ENCODE results near the gene MOCS1. TPM values are rescaled to one million over a fixed set of nuclear protein-coding genes. Genes with fewer than 3 reads are reported as not detected.

MOCS1 gene
- total and polyA plus RNA-seq, 9 of the 15 experiments (the other 6 are each of a cell fraction or from before 2014, with no cell fraction given) = 0.69 to 12.7 (median 8.7) TPM

DNA sequence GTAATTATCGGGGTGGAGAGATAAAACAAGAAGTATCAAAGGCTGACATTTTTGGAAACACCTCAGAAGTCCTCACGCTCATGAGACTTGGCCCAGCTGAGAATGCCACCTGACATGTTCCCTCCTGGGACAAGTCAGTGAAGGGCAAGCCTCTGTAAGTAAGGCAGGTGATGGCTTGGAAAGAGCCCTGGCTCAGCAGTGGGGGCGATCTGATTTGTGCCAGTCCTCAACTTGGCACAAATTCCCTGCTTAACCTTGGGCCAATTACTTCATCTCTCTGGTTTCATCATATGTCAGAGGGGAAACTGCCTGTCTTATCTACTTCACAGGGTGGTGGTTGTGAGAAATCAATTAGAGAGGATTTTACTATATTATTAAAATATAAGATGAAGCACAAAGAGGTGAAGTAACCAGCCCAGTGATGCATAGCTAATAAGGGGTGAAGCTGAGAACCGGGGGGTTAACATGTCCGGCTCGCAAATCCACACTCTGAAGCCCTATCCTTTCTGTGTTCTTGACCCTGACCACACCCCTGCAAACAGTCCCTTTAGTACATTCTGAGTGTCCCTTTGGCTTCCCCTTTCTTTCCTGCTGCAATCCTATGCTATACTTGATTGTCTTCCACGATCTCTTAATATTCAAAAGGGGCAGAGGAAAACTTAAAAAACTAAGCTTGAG is 8.8 kb upstream of the MOCS1 start (continued):
- TF ChIP-seq, protein P1, sequence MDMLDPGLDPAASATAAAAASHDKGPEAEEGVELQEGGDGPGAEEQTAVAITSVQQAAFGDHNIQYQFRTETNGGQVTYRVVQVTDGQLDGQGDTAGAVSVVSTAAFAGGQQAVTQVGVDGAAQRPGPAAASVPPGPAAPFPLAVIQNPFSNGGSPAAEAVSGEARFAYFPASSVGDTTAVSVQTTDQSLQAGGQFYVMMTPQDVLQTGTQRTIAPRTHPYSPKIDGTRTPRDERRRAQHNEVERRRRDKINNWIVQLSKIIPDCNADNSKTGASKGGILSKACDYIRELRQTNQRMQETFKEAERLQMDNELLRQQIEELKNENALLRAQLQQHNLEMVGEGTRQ (CRISPR knock-in tag; IDR thresholded peaks at IDR 0.05) = no peak
- TF ChIP-seq, protein P2, sequence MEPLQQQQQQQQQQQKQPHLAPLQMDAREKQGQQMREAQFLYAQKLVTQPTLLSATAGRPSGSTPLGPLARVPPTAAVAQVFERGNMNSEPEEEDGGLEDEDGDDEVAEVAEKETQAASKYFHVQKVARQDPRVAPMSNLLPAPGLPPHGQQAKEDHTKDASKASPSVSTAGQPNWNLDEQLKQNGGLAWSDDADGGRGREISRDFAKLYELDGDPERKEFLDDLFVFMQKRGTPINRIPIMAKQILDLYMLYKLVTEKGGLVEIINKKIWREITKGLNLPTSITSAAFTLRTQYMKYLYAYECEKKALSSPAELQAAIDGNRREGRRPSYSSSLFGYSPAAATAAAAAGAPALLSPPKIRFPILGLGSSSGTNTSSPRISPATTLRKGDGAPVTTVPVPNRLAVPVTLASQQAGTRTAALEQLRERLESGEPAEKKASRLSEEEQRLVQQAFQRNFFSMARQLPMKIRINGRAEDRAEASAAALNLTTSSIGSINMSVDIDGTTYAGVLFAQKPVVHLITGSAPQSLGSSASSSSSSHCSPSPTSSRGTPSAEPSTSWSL (CRISPR knock-in tag; IDR thresholded peaks at IDR 0.05; ENCODE audit: borderline replicate concordance) = no peak
- no peak for TF ChIP-seq BACH1 (tag; IDR thresholded peaks at IDR 0.05)
- TF ChIP-seq CEBPB (tag; IDR thresholded peaks at IDR 0.05) = peak; percentile 85
- no peak for TF ChIP-seq ZNF780A (CRISPR knock-in tag; IDR thresholded peaks at IDR 0.05)
- TF ChIP-seq ZNF431 (CRISPR knock-in tag; IDR thresholded peaks at IDR 0.05) = no peak
- TF ChIP-seq, protein P3, sequence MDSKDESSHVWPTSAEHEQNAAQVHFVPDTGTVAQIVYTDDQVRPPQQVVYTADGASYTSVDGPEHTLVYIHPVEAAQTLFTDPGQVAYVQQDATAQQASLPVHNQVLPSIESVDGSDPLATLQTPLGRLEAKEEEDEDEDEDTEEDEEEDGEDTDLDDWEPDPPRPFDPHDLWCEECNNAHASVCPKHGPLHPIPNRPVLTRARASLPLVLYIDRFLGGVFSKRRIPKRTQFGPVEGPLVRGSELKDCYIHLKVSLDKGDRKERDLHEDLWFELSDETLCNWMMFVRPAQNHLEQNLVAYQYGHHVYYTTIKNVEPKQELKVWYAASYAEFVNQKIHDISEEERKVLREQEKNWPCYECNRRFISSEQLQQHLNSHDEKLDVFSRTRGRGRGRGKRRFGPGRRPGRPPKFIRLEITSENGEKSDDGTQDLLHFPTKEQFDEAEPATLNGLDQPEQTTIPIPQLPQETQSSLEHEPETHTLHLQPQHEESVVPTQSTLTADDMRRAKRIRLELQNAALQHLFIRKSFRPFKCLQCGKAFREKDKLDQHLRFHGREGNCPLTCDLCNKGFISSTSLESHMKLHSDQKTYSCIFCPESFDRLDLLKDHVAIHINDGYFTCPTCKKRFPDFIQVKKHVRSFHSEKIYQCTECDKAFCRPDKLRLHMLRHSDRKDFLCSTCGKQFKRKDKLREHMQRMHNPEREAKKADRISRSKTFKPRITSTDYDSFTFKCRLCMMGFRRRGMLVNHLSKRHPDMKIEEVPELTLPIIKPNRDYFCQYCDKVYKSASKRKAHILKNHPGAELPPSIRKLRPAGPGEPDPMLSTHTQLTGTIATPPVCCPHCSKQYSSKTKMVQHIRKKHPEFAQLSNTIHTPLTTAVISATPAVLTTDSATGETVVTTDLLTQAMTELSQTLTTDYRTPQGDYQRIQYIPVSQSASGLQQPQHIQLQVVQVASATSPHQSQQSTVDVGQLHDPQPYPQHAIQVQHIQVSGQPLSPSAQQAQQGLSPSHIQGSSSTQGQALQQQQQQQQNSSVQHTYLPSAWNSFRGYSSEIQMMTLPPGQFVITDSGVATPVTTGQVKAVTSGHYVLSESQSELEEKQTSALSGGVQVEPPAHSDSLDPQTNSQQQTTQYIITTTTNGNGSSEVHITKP (IDR thresholded peaks at IDR 0.05; ENCODE audit: partially characterized antibody) = peak; percentile 95
- no peak for TF ChIP-seq ARHGAP35 (IDR thresholded peaks at IDR 0.05; ENCODE audit: partially characterized antibody)
- TF ChIP-seq, protein P4, sequence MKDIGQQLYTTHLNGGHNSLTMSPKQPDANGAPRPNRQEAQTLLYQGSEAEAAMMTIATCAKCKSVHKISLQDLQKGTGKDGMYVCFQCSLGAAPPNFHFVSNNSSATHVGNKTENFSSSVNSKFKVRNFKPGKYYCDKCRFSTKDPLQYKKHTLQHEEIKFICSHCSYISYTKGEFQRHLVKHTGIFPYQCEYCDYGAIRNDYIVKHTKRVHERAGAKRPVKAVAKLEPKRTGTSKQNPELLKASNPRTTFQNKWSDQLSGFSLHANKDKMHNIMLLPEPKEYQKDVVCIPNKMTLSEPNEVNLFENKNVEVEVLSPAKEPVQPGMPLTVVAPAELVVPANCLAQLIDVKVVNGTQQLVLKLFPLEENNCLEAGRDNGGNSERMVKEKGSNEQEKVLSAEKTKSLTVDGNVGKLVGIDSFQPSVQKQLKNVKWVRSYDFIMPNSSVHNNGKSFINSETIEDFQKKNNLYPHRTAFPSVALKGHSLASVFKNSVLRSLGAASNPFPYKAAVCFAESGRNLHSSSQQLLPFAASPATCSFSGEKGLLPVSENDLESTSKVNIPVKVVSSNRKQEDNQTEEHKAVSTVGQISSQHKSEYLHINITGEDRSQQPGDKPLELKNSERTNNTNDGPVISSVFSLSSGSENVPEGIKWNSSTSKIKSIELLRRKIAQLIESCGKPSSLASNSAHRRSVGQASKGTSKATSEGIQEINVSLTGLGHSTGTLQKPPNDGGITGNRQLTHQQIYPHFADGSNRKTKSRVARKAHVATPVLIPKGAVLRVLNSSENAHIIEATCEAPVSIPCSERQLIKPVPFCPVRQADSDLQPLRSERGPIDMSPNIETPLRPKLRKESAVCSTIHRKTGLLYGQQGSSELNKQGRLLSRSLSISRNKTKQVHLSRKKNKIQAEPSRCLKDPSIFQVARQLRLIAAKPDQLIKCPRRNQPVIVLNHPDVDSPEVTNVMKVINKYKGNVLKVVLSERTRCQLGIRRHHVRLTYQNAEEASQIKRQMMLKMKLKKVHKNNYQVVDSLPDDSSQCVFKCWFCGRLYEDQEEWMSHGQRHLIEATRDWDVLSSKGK (CRISPR knock-in tag; IDR thresholded peaks at IDR 0.05) = no peak
- no peak for TF ChIP-seq HDAC3 (IDR thresholded peaks at IDR 0.05; ENCODE audit: borderline replicate concordance, partially characterized antibody)
- no peak for TF ChIP-seq ZNF408 (CRISPR knock-in tag; IDR thresholded peaks at IDR 0.05; ENCODE audit: low read depth)
- no peak for TF ChIP-seq NR2C1 (IDR thresholded peaks at IDR 0.05)
- TF ChIP-seq NR2C1 (tag; IDR thresholded peaks at IDR 0.05) = peak; percentile 68; the same call in 1 of the 2 replicates
